GM12873 (cell line): ENCODE data around the gene ULK2.

ENCODE experiments used
- CTCF ChIP-seq: IDR thresholded peaks from 2 replicates; pipeline ENCODE4 v1.5.1; 2012; ENCODE audit warnings: low read depth, mild to moderate bottlenecking, moderate library complexity, low read length, control low read depth; ENCODE audit not compliant: insufficient read depth; ENCODE audit errors: missing control alignments

The ULK2 gene

DNA sequence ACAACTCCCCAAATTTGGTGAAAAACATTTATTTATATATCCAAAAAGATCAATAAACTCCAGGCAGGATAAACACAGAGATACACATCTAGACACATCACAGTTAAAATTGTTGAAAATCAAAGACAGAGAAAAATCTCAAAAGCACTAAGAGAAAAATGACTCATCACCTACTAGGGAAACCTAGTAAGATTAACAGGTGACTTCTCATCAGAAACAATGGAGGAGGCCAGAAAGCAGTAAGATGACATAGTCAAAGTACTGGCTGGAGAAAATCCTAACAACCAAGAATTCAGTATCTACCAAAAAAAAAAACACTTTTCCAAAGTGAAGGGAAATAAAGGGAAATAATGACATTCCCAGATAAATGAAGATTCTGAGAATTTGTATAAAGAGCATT lies 33.8 kb downstream of the ULK2 start:
- TF ChIP-seq CTCF = no peak

DNA sequence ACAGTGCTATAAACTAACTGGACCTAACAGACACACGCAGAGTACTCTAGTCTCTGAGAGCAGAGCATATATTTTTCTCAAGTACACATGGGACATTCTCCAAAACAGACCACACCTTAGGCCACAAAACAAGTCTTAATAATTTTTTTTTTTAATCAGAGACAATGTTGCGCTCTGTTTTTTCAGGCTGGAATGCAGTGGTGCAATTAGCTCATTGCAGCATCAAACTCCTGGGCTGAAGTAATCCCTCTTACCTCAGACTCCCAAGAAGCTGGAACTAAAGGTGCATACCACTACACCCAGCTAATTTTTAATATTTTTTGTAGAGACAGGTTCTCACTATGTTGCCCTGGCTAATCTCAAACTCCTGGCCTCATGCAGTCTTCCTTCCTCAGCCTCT lies 37.7 kb downstream of the ULK2 start:
- TF ChIP-seq CTCF = no peak

DNA sequence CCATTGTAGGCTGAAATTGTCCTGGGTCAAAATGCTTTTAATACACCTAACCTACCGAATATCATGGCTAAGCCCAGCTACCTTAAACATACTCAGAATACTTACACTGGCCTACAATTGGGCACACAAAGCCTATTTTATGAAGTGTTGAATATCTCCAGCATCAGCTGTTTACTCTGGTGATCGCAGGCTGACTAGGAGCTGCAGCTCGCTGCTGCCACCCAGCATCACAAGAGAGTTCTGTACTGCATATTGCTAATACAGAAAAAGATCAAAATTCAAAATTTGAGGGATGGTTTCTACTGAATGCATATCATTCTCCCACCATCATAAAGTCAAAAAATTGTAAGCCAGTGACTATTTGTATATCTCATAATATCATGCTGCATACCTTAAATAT lies 55.3 kb downstream of the ULK2 start:
- TF ChIP-seq CTCF = peak; percentile 36

- no peak for TF ChIP-seq CTCF
These were observed 62.7 kb downstream of the ULK2 start for GRCh38 chr17:19805006-19805405.

DNA sequence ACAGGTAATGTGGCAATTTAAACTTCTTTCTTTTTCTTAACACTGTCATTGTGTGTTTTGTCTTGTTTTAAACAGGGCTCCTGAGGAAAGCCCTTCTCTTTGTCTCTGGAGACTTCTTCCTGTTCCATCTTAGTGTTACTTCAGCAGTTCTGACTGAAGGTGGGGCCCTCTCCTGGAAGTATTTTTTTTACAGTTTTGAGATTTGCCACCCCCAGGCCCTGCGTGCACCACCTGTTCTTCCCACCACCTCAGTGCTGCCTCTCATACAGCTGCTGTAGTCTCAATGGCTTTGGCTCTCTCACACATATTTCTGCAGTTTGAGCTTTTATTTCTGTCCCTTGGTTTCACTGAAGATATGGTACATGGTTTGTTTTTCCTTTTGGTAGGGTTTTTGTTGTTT lies 67.2 kb downstream of the ULK2 start:
- no peak for TF ChIP-seq CTCF

GRCh38 chr17:19799796-19800195 lies 67.9 kb downstream of the ULK2 start:
- TF ChIP-seq CTCF = no peak

DNA sequence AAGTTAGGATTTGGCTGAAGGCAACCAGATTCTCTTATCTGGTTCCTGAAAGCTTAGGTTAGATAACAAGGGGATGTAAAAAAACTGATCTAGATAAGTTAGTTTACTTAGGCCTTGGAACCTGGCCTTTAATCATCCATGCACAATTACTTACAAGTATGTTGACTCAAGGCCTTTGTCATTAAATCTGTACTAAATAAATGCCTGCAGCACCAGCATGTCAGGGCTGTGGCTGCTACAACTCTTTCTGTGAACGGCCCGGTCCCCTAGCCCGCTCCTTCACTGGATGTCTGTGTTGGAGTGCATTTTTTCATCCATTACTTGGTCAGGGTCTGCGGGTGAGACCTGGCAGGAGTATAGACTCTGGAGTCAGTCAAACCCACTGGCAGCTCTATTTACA lies 71.3 kb downstream of the ULK2 start:
- no peak for TF ChIP-seq CTCF
